HG03025 (cell line): ENCODE measurements around the gene EDEM3.

ENCODE experiments used
- ATAC-seq: cut with Tn5 transposase; IDR thresholded peaks from one replicate; pipeline ENCODE4 v1.9.1; 2021; ENCODE audit warnings: mild to moderate bottlenecking, moderate library complexity; ENCODE audit not compliant: unreplicated experiment, low FRiP score

Gene EDEM3

DNA sequence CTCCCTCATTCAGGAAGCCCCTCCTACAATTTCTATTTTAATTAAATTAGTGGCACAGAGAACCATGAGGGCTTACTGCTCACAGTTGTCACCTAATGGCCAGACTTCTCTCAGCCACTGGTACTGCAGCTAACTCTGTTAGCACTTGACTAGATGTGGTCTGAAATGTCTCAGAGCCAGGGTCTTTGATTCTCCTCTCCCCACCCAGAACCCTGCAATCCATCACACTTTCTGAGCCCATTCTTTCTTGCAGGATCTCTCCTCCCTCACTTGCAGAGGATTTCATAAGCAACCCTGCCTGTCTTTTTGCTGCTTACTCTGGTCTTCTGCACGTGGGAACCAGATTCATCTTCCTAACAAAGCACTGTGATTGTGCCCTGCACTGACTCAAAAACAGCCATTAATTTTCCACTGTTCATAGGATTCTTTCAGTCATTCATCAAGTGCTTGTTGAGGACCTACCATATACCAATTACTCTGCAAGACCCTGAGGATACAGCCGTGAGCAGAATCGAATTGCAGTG is 108.4 kb downstream of the EDEM3 start:
- no peak for ATAC-seq

DNA sequence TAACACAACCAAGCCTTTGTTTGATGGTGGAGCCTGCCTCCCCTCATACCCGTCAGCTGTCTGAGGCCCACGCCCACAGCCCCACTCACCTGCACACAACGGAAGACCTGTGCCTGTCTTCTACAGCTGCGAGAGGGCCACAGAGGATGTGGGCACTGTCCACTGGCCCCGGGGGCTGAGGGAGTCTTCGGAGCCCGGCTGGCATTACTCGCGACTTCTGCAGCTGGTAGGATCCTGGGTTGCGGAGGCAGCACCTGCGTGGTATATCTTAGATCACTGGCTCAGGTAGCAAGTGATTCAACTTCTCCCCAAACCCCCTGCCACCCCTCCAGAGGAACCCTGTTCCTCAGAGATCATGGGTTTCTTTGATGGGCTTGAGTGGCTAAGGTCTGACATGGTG is 109.9 kb downstream of the EDEM3 start:
- ATAC-seq: no peak

DNA sequence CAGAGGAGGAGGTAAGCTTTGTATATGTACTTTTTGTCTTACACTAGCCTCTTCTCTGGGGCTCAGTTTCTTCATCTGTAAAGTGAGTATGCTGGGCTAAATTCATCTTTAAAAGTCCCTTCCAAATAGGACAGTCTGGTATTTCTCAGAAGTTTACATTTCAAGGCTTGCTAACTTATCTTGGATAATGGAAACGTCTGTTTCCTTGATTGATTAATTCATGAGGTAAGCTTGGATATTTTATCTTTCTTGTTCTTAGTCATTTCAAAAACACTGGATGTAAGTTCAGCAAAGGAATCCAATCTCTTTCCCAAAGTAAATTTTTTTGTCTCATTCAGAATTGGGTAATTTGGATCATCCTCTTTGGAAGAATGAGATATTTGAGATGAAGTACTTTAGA is 111.0 kb downstream of the EDEM3 start:
- ATAC-seq: no peak

DNA sequence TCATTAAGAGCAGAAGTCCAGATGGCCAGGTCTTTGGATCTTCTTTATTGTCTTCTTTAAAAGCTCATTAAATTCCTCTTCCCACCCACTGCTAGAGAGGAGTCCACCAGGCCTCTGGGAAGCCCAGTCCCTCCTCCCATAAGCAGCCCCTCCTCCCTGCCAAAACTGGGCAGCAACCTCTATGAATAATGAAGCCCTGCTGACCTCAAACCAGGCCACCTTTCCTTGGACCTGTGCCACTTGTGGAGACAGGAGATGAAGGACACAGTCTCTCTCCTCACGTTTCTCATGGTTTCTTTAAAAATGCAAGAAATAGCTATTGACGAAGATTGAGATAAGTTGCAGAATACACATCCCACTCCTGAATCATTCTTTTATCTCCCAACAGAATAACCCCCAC is 112.8 kb downstream of the EDEM3 start:
- ATAC-seq: no peak

DNA sequence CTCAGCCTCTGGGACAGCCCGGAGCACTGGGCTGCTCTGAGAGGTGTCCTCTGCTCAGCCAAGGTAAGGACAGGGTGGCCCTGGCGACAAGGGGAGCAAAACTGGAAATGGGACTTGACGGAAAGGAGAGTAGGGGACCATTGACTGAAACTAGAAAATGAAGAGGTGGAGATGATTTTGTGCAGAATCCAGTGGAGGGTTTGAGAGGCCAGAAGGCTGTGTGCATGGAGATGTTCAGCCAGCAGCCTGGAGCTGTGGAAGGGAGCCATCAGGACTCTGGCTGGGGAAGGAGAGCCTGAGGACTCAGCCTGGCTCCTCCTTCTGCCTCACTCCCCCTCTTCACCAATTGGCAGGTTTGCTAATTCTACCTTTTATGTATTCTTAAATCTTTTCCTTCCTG is 114.2 kb downstream of the EDEM3 start:
- no peak for ATAC-seq
